Purkinje cell (primary cell): ENCODE measurements around the gene TRAPPC2B. TPM values are rescaled to one million over a fixed set of nuclear protein-coding genes. Genes with fewer than 3 reads are reported as not detected.

Experiments used
- polyA plus RNA-seq: library from polyadenylated mRNA; unstranded; fragments of >200 nt; fragmentation: Nextera tagmentation; gene quantifications from 2 replicates; pipeline ENCODE4 v1.2.1, GENCODE V29; 2014

Gene TRAPPC2B
- 115 and 174 TPM in 2 replicates for polyA plus RNA-seq

DNA sequence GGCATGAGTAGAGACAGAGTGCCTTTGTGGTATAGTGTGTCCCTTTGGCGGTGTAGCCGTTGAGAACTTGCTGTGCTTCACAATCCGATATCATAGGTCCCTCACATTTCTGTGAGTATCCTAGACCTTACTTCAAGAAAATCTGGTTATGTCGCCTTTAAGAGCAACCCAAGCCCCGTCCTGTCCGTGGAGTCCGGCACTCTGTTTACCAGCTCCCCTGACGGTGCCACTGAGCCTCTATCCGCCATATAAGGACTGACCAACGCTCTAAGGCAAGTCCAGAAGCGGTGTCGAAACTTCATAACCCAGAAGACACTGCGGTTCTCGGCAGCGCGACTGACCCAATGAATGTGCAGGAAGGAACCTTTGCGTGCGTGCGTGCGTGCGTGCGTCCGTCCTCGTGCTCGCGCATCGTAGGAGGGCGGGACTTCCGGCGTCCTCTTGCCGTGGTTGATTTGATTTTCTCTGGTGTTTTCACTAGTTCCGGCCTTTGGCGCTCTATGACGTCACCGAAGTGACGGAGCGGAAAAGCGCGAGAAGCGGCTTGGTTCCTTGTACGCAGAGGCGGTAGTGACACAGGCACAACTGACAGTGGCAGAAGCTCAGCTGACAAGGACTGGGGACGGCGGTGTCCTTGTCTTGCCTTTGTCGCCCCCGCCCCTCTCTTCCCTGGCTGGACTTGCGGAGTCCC is at the start of gene TRAPPC2B, which contains the start of gene ZNF547:
Gene TRAPPC2B, plus strand, starts transcription at position 555 of the 691 bp plus-strand sequence. CDS start 1,283 bp downstream, outside the sequence.
Gene ZNF547, plus strand, starts transcription at position 555 of the 691 bp plus-strand sequence. CDS start 5,005 bp downstream, outside the sequence.

DNA sequence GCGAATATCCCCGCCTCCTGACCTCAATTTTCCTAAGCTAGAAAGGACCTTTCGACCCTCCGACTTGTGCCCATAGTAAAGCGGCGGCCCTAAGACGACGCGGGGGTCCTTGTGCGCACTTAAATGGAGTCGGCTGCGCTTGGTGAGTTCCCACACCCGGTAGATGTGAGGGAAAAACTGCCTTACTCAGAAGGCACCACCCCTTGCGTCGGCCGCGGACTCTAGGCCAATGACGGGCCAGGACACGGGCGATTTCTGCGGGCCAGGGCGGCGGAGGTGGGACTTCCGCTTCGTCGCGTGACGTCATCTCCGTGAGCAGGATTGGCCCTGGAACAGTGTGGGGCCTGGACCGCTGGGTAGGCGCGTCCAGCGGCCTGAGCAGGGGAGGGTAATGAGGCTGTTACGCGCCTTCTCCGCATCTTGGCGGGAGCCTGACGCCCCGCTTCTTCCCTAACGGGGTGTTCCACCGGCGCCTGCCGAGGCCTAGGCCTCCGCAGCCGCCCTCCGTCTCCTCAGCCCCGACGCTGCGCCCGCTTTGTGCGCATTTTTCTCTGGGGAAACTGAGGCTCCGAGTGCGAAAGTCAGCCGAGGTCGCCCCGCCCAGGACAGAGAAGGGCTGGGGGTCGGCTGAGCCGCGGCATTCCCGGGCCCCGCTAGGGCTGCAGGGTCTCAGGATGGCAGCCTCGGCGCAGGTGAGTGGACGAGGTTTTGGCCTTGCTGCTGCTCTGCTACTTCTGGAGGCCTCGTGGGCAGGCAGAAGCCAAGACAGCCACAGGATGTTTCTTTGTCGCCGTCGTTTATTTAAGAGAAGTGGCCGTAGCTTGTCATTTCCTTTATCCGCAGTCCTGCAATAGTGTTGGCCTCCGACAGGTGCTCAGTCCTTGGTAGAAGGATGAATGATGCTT is 42.9 kb upstream of the TRAPPC2B start, which contains the start of gene ZNF543:
Gene ZNF543, plus strand, starts transcription at position 293 of the 905 bp plus-strand sequence. Its CDS starts 382 bp downstream, at position 675.

DNA sequence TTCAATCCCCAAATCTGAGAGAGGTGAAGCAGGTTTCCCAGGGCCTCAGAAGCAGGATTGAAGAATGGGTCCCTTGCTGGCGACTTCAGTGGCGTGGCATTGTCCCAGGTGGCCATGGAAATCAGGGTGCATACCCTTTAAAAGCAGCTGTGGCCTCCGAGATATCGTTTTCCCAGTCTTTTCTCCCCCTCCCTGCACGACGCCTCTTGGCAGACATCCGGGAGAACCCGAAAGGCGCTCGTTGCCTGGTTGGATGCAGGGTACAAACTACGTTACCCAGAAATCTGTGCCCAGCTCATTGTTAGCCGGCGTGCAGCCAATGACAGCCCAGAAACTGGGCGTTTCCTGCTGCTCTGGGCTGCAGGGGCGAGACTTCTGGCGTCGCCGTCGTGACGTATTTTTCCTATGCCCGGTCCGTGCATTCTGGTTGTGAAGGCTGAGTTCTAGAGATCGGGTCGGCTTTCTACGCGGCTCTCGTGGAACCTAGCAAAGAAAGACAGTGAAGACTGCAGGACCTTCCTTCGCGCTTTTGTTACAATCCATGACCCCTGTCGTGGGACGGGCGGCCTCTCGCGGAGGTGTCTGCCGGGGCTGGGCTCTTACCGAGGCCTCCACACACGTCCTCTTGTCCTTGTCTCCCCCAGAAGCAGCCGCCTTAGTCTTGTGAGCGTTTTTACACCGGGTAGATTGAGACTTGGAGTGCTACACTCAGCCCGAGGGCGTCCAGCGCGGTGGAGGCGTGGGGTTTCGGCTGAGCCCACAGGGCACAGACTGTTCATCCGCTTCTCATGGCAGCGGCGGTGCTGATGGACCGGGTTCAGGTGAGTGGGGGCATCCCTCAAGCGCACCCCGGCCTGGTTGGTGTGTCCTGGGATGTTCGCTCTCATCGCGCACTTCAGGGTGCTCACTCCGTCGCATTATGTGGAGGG is 12.2 kb upstream of the TRAPPC2B start, which contains the start of gene ZNF304:
Gene ZNF304, plus strand, starts transcription at position 395 of the 929 bp plus-strand sequence. Its CDS starts 394 bp downstream, at position 789.

DNA sequence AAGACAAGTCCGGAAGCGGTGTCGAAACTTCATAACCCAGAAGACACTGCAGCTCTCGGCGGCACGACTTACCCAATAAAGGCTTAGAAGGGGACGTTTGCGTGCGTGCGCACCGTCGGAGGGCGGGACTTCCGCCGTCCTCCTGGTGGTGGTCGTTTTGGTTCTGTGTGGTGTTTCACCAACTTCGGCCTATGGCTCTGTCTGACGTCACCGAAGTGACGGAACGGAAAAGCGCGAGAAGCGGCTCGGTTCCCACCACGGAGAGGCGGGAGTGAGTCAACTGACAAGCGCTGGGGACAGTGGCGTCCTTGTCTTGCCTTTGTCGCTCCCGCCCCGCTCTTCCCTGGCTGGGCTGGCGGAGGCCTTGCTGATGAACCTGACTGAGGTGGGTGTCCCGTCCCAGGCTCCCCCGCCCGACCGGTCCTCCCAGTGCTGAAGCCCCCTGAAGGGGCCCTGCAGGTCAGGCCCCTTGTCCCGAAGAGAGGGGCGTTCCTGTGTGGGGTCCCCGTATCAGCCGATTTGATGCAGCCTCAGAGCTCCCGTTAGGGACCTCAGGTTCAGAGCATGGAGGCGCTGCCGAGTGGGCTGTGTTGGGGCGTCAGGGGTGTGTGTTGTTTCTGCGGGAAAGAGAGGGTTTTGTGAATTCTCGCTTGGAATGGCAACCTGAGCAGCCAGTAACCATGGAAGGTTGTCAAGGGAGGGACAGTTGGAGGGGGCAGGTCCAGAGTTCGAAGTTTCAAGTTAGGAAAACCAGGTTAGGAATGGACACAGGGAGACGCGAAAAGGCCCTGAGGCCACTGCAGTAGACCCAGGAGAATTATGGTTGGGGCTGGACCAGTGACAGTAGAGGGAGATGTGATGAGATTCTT is 26.6 kb downstream of the TRAPPC2B start, which contains the start of gene ZNF548:
Gene ZNF548, plus strand, starts transcription at position 125 of the 869 bp plus-strand sequence. Its CDS starts 246 bp downstream, at position 371.

DNA sequence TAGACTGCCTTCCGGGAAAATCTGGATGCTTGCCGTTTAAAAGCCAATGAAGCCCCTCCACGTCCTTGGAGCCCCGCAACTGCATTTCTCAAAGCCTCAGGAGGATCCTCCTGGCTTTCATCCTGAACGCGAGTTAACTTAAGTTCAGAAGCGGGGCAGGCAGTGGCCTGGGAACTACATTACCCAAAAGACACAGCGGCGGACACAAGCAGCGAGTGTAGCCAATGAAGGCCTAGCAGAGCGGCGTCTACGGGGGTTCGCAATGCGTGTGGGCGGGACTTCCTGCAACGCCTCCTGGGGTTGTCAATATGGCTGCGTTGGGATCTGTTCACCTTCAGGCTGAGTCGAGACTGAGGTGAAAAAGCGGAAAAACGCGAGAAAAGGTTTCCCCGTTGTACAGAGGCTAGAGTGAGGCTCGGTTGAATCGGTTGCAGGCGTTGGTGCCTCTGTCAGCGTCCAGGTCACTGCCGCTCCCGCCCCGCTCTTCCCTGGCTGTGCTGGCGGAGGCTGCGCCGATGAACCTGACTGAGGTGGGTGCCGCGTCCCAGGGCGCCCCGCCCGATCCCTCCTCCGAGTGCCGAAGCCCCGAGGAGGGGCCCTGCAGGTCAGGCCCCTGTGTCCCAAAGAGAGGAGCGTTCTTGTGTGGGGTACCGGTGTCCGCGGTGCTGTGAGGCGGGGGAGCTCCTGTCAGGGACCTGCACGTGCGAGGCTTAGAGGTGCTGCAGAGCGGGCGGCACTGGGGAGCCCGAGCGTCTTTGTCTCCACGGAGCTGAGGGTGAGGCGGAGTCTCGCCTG is 47.7 kb downstream of the TRAPPC2B start, which contains the start of gene ZNF17:
Gene ZNF17, plus strand, starts transcription at position 285 of the 795 bp plus-strand sequence. CDS start 2,455 bp downstream, outside the sequence.

Other genes starting within 250 kb of the TRAPPC2B start
- gene USP29, start 243.6 kb upstream of the TRAPPC2B start, polyA plus RNA-seq: not detected in 2 replicates
- not detected in 2 replicates for gene ZIM3, start 218.3 kb upstream of the TRAPPC2B start, polyA plus RNA-seq
- not detected in 2 replicates for gene DUXA, start 196.1 kb upstream of the TRAPPC2B start, polyA plus RNA-seq
- gene ZNF264, start 172.1 kb upstream of the TRAPPC2B start, polyA plus RNA-seq: 1.1 and 1.4 TPM in 2 replicates
- 1.0 and 7.8 TPM in 2 replicates for gene AURKC, start 132.5 kb upstream of the TRAPPC2B start, polyA plus RNA-seq
- 1.0 and 2.1 TPM in 2 replicates for gene ZNF805, start 122.9 kb upstream of the TRAPPC2B start, polyA plus RNA-seq
- 6.3 and 9.1 TPM in 2 replicates for gene ZNF460, start 83.1 kb upstream of the TRAPPC2B start, polyA plus RNA-seq
- 1.0 and 1.2 TPM in 2 replicates for gene ZNF543, start 43.1 kb upstream of the TRAPPC2B start, polyA plus RNA-seq
- gene ZNF304, start 12.3 kb upstream of the TRAPPC2B start, polyA plus RNA-seq: 1.7 and 3.0 TPM in 2 replicates
- 7.0 and 8.8 TPM in 2 replicates for gene ZNF547, start within 50 bp of the TRAPPC2B start, polyA plus RNA-seq
- 0.88 and 1.4 TPM in 2 replicates for gene ZNF548, start 26.3 kb downstream of the TRAPPC2B start, polyA plus RNA-seq
- gene ZNF17, start 47.6 kb downstream of the TRAPPC2B start, polyA plus RNA-seq: 3.6 and 9.0 TPM in 2 replicates
- 6.2 and 14.8 TPM in 2 replicates for gene ZNF749, start 71.8 kb downstream of the TRAPPC2B start, polyA plus RNA-seq
- gene VN1R1, start 93.6 kb downstream of the TRAPPC2B start, polyA plus RNA-seq: 1.3 and 2.1 TPM in 2 replicates
- gene ZNF772, start 114.0 kb downstream of the TRAPPC2B start, polyA plus RNA-seq: 3.0 and 6.0 TPM in 2 replicates
- gene ZNF419, start 124.2 kb downstream of the TRAPPC2B start, polyA plus RNA-seq: 2.4 and 7.4 TPM in 2 replicates
- gene ZNF773, start 136.4 kb downstream of the TRAPPC2B start, polyA plus RNA-seq: 1.4 and 4.0 TPM in 2 replicates
- gene ZNF549, start 163.8 kb downstream of the TRAPPC2B start, polyA plus RNA-seq: 2.5 and 3.0 TPM in 2 replicates
- 3.2 and 4.0 TPM in 2 replicates for gene ZNF550, start 196.3 kb downstream of the TRAPPC2B start, polyA plus RNA-seq
- 0.74 and 1.5 TPM in 2 replicates for gene ZNF416, start 215.4 kb downstream of the TRAPPC2B start, polyA plus RNA-seq
- gene ZIK1, start 220.6 kb downstream of the TRAPPC2B start, polyA plus RNA-seq: 2.0 and 2.3 TPM in 2 replicates
- gene ZNF530, start 236.3 kb downstream of the TRAPPC2B start, polyA plus RNA-seq: 5.2 and 5.9 TPM in 2 replicates